B cell (primary cell): ENCODE data around the gene CES3. TPM values are rescaled to one million over a fixed set of nuclear protein-coding genes. Genes with fewer than 3 reads are reported as not detected.

Experiments
- ATAC-seq: fragments of 200-7000 bp; cut with Tn5 transposase; one replicate; pipeline ENCODE4 v1.10.0; 2021; ENCODE audit warnings: low read depth, mild to moderate bottlenecking, moderate number of reproducible peaks, moderate library complexity
- CTCF ChIA-PET: fragments of 350-600 bp; sonication (Branson Sonifier 250); formaldehyde crosslinking; loops from one replicate; lab custom pipeline; 2021; ENCODE audit warnings: antibody characterized with exemption, inconsistent platforms; lab: Charles Lee
- POLR2A ChIA-PET: fragments of 350-600 bp; sonication (Branson Sonifier 250); formaldehyde crosslinking; loops from one replicate; lab custom pipeline; 2021; ENCODE audit warnings: antibody characterized with exemption; lab: Charles Lee
- DNase-seq: peaks from one replicate; pipeline ENCODE4 v3.0.0; 2013
- H2AFZ ChIP-seq: 2 replicates; pipeline ENCODE4 v1.6.1; 2012; ENCODE audit warnings: mild to moderate bottlenecking, low read depth, low read length; ENCODE audit not compliant: insufficient read depth, poor library complexity, severe bottlenecking
- H3K27ac ChIP-seq, 2 donors: 1 replicate in 1 of 2; 2 replicates in 1 of 2; pipeline ENCODE4 v1.5.1; 2012 to 2013; ENCODE audit warnings: low read length in 2 of 2, mild to moderate bottlenecking in 2 of 2, moderate library complexity in 1 of 2
- H3K27me3 ChIP-seq, 4 experiments: fragments of 200-600 bp in 1 of 4; sonication (generic) in 1 of 4; replicated peaks in 1 of 4; 1 replicate in 2 of 4; 2 replicates in 2 of 4; pipeline versions ENCODE4 v1.6.1 to v1.7.0; 2013 to 2016; ENCODE audit warnings: low read length in 3 of 4, mild to moderate bottlenecking in 2 of 4, mixed read lengths in 1 of 4, moderate library complexity in 1 of 4; ENCODE audit not compliant: insufficient read depth in 4 of 4, control insufficient read depth in 3 of 4; ENCODE audit errors: control extremely low read depth in 1 of 4
- H3K36me3 ChIP-seq, 2 experiments: replicated peaks in 1 of 2; 1 replicate in 1 of 2; 2 replicates in 1 of 2; pipeline versions ENCODE4 v1.6.1 to v1.7.1; 2013; ENCODE audit warnings: low read length in 1 of 2; ENCODE audit not compliant: insufficient read depth in 2 of 2, control insufficient read depth in 1 of 2; ENCODE audit errors: control extremely low read depth in 1 of 2, extremely low read depth in 1 of 2
- H3K4me1 ChIP-seq, 2 donors: fragments of 200-600 bp in 1 of 2; sonication (generic) in 1 of 2; 1 replicate in 1 of 2; 2 replicates in 1 of 2; pipeline versions ENCODE4 v1.5.1 to v1.6.1; 2013 to 2017; ENCODE audit warnings: low read length in 2 of 2; ENCODE audit not compliant: control insufficient read depth in 2 of 2, insufficient read depth in 2 of 2
- H3K4me2 ChIP-seq: replicated peaks from 2 replicates; pipeline ENCODE3; 2012; ENCODE audit warnings: mild to moderate bottlenecking, low read depth, low read length; ENCODE audit not compliant: poor library complexity, severe bottlenecking
- H3K4me3 ChIP-seq, 5 experiments: fragments of 200-600 bp in 1 of 5; sonication (generic) in 1 of 5; 1 replicate in 3 of 5; 2 replicates in 2 of 5; pipeline versions ENCODE4 v1.5.1 to v1.7.0; 2011 to 2016; ENCODE audit warnings: low read length in 4 of 5, mild to moderate bottlenecking in 4 of 5, low read depth in 2 of 5, control low read depth in 1 of 5, moderate library complexity in 1 of 5; ENCODE audit not compliant: insufficient read depth in 1 of 5; ENCODE audit errors: control extremely low read depth in 1 of 5, extremely low read depth in 1 of 5
- H3K79me2 ChIP-seq: fragments of 200-600 bp; sonication (generic); one replicate; pipeline ENCODE4 v1.6.0; 2016; ENCODE audit warnings: low read length; ENCODE audit not compliant: control insufficient read depth, insufficient read depth
- H3K9ac ChIP-seq: fragments of 200-600 bp; sonication (generic); 2 replicates; pipeline ENCODE4 v1.6.1; 2017; ENCODE audit warnings: mild to moderate bottlenecking, low read length, moderate library complexity
- H3K9me3 ChIP-seq, 3 donors: one replicate each; pipeline versions ENCODE4 v1.6.1 to v1.7.1; 2013; ENCODE audit warnings: low read length in 2 of 3; ENCODE audit not compliant: control insufficient read depth in 2 of 3, insufficient read depth in 1 of 3; ENCODE audit errors: control extremely low read depth in 1 of 3
- H4K20me1 ChIP-seq: 2 replicates; pipeline ENCODE4 v1.6.0; 2012; ENCODE audit warnings: mild to moderate bottlenecking, low read length; ENCODE audit not compliant: insufficient read depth, control insufficient read depth, poor library complexity, severe bottlenecking
- H3K27ac Mint-ChIP-seq: one replicate; pipeline ENCODE4 v1.8.0; 2021; ENCODE audit warnings: mixed read lengths
- H3K27me3 Mint-ChIP-seq: one replicate; pipeline ENCODE4 v1.8.0; 2021; ENCODE audit warnings: mixed read lengths
- H3K4me1 Mint-ChIP-seq: one replicate; pipeline ENCODE4 v1.8.0; 2021; ENCODE audit warnings: mixed read lengths
- H3K4me3 Mint-ChIP-seq: one replicate; pipeline ENCODE4 v1.8.0; 2021; ENCODE audit warnings: mixed read lengths
- H3K9me3 Mint-ChIP-seq: one replicate; pipeline ENCODE4 v1.8.0; 2022; ENCODE audit warnings: mixed read lengths; ENCODE audit not compliant: insufficient read depth
- CTCF ChIP-seq: fragments of 200-600 bp; IDR thresholded peaks from one replicate; pipeline ENCODE4 v1.8.0; 2022; ENCODE audit warnings: antibody characterized with exemption, mild to moderate bottlenecking
- EZH2 ChIP-seq: IDR thresholded peaks from 2 replicates; pipeline ENCODE4 v1.6.1; 2012; ENCODE audit warnings: borderline replicate concordance, low read depth, mild to moderate bottlenecking, moderate library complexity, low read length; ENCODE audit not compliant: insufficient read depth, poor library complexity, severe bottlenecking
- WGBS: methylation state at CpG from one replicate; pipeline ENCODE4 v1.1.5; 2013; ENCODE audit warnings: missing lambda C conversion rate; ENCODE audit not compliant: insufficient coverage; 5-methylcytosine and 5-hydroxymethylcytosine counted together
- intact Hi-C: fragments of 100-400 bp; cut with micrococcal nuclease; formaldehyde crosslinking; loops from one replicate; pipeline ENCODE4 v1.10.0; 2022
- polyA plus RNA-seq: library from polyadenylated mRNA; depleted of rRNA; stranded (reverse); fragments of >200 nt; gene quantifications from 2 replicates; pipeline ENCODE4 v1.2.3, GENCODE V29; 2012
- total RNA-seq, 2 donors: library from RNA; stranded (reverse); fragments of 120-200 nt in 1 of 2; gene quantifications; 1 replicate in 1 of 2; 2 replicates in 1 of 2; pipeline versions ENCODE4 v1.2.3 to v1.2.4, GENCODE V29; 2013 to 2022

CES3 gene
- total and polyA plus RNA-seq, 2 donors (not counting 1 experiment from before 2014, with no cell fraction given): 0.25 to 0.42 TPM

GRCh38 chr16:67014634-67015312 is 53.7 kb downstream of the CES3 start:
- Mint-ChIP-seq H3K4me1 (peaks cover 2% of the 10 kb centered on the region), H3K9me3 (no peaks in the 10 kb centered on the region), H3K4me3 (peak overlapping the region; percentile 91), H3K27me3 (peaks cover 6% of the 10 kb centered on the region), H3K27ac (no peak overlapping the region)
- no peaks in the 10 kb centered on the region for H3K79me2 ChIP-seq
- peaks cover 0 to 16% (median 7%) of the 10 kb centered on the region in 4 experiments for H3K27me3 ChIP-seq
- no peaks in the 10 kb centered on the region for H3K36me3 ChIP-seq
- ATAC-seq (no peak), DNase-seq (no peak)
- CTCF ChIA-PET: interaction anchor here (1.8 to 2.7 kb wide), 3 partner anchors 13 to 170 kb away, joined by 7 to 13 read pairs (median 10); partner anchors contain the start of gene CBFB
- H3K4me2 ChIP-seq: peak overlapping the region; percentile 99
- intact Hi-C loops: loop anchor here (2.0 kb wide), 1 partner anchor 14 kb away; the partner anchor contains the start of gene CBFB
- TF ChIP-seq CTCF (no peak), EZH2 (no peak)
- H3K4me3 ChIP-seq: peak overlapping the region in 3 of 5 experiments; percentile 51 to 57 (median 52)
- POLR2A ChIA-PET: no interaction called here
- H3K4me1 ChIP-seq: peaks cover 12 to 13% of the 10 kb centered on the region in 2 donors
- H2AFZ ChIP-seq: peak overlapping the region; percentile 79
- WGBS: 68% methylated on average over 2 of the region's 6 CpGs
- H3K9ac ChIP-seq: peak overlapping the region; percentile 68
- H3K27ac ChIP-seq: no peak overlapping the region
- H3K9me3 ChIP-seq: no peaks in the 10 kb centered on the region
- no peaks in the 10 kb centered on the region for H4K20me1 ChIP-seq

GRCh38 chr16:67015313-67015731 is 54.3 kb downstream of the CES3 start:
- Histone ChIP-seq H3K4me2 (no peak overlapping the region), H2AFZ (no peak overlapping the region), H3K4me3 (no peak overlapping the region), H3K79me2 (no peaks in the 10 kb centered on the region), H3K9ac (no peak overlapping the region), H3K9me3 (no peaks in the 10 kb centered on the region), H3K27ac (no peak overlapping the region), H3K4me1 (peaks cover 12 to 13% of the 10 kb centered on the region in 2 donors), H4K20me1 (no peaks in the 10 kb centered on the region), H3K27me3 (peaks cover 0 to 16% (median 7%) of the 10 kb centered on the region in 4 experiments), H3K36me3 (no peaks in the 10 kb centered on the region)
- Mint-ChIP-seq H3K4me3 (peak overlapping the region; percentile 29), H3K27ac (no peak overlapping the region), H3K9me3 (no peaks in the 10 kb centered on the region), H3K4me1 (peaks cover 2% of the 10 kb centered on the region), H3K27me3 (peaks cover 6% of the 10 kb centered on the region)
- ChIA-PET POLR2A (interaction anchor here (0.7 kb wide), 2 partner anchors 19 to 144 kb away, joined by 4 to 5 read pairs; no protein-coding TSS in a partner anchor), CTCF (interaction anchor here (0.9 to 2.7 kb wide), 3 partner anchors 13 to 140 kb away, joined by 4 to 10 read pairs (median 6); partner anchors contain the start of gene CBFB)
- ATAC-seq (no peak), DNase-seq (no peak)
- WGBS: 96% methylated on average over 8 of the region's 9 CpGs
- intact Hi-C loops: loop anchor here (2.0 kb wide), 1 partner anchor 13 kb away; the partner anchor contains the start of gene CBFB
- TF ChIP-seq EZH2 (no peak), CTCF (no peak)
